Sigmoid colon (tissue), 4 donors: Measurements from ENCODE around the gene CCL23.

Experiments
- CTCF ChIP-seq, 4 experiments: fragments of 450-650 bp in 3 of 4; fragments of 200-600 bp in 1 of 4; IDR thresholded peaks; one replicate each; pipeline ENCODE4 v1.5.1; 2016 to 2019; ENCODE audit warnings: antibody characterized with exemption in 4 of 4, mild to moderate bottlenecking in 3 of 4, moderate library complexity in 2 of 4
- EP300 ChIP-seq, 4 donors: sonication (generic); formaldehyde crosslinking; IDR thresholded peaks; one replicate each; pipeline ENCODE4 v1.6.1; 2017; ENCODE audit warnings: antibody characterized with exemption in 4 of 4
- POLR2AphosphoS5 ChIP-seq, 4 donors: sonication (generic); formaldehyde crosslinking; IDR thresholded peaks; one replicate each; pipeline ENCODE4 v1.6.1; 2017; ENCODE audit warnings: antibody characterized with exemption in 4 of 4

GRCh38 chr17:36024106-36024869 lies 6.5 kb upstream of the CCL23 start:
- TF ChIP-seq CTCF (IDR thresholded peaks at IDR 0.05) (no peak), POLR2AphosphoS5 (IDR thresholded peaks at IDR 0.05) (no peak), EP300 (IDR thresholded peaks at IDR 0.05) (no peak)
